ENCODE measurements around the gene FAM76A. TPM values are rescaled to one million over a fixed set of nuclear protein-coding genes. Genes with fewer than 3 reads are reported as not detected.

The FAM76A gene
- total and polyA plus RNA-seq, 9 of the 15 experiments (the other 6 are each of a cell fraction or from before 2014, with no cell fraction given), result 9.5 to 14.6 (median 11.4) TPM

DNA sequence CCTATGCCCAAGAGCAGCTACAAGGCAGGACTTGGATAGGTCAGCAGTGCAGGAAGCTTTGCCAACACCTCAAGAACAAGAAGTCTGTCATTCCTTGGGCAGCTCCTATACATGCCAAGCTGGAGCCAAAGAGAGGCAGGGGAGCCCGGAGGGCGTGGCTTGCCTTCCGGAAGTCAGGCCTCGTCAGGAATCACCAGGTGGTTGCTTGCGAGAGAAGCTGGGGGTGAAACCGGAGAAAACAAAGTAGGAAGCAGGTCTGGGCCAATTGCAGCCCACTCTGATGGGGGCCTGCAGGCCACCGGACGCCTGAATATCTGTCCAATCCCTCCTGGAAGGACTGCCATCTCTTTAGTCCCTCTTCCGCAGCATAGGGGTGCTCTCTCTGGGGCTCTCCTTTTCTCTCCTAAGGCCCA, 794 bp upstream of the FAM76A start:
- peaks cover 13 to 18% of the 10 kb centered on the region in 2 experiments; a peak in 4 of 5 replicates for H3K4me1 ChIP-seq (replicated peaks in 1 of 2; ENCODE audit: control insufficient read depth in 2 of 2, insufficient read depth in 2 of 2, low read length in 2 of 2)
- peak overlapping the region; percentile 72 for H3K27ac ChIP-seq (ENCODE audit: extremely low read depth, low read depth, low read length)
- in situ Hi-C loops (cut with MboI), result no loop called here
- peak overlapping the region; percentile 72 for H3K4me2 ChIP-seq (ENCODE audit: insufficient read depth, low read length)
- TSS peak; percentile 90 for BruUV-seq (replicated peaks)
- peaks cover 6% of the 10 kb centered on the region; the same call in 1 of the 3 replicates for H3K79me2 ChIP-seq (ENCODE audit: control insufficient read depth, insufficient read depth, low read length)
- H3K36me3 ChIP-seq (ENCODE audit: control insufficient read depth, insufficient read depth, low read length), result peaks cover 6% of the 10 kb centered on the region; the same call in 1 of the 3 replicates
- ATAC-seq (no peak), FAIRE-seq (no peak), DNase-seq (ENCODE audit: extremely low read depth in 1 of 4, low spot score in 3 of 4) (peak in 3 of 4 experiments; percentile 21 to 32 (median 32))
- peak overlapping the region; percentile 39 to 59 for H3K9ac ChIP-seq (ENCODE audit: insufficient read depth in 1 of 2, low read depth in 2 of 2, low read length in 2 of 2)
- intact Hi-C loops (cut with micrococcal nuclease), result loop anchor here (1.0 kb wide), 1 partner anchor 53 kb away; the partner anchor contains the start of gene IFI6
- WGBS (ENCODE audit: insufficient coverage, low coverage, missing lambda C conversion rate), result 87% methylated on average over 9 of the region's 9 CpGs
- H2AFZ ChIP-seq (ENCODE audit: low read depth, low read length), result peak overlapping the region; percentile 98
- H3K9me1 ChIP-seq (ENCODE audit: control insufficient read depth, insufficient read depth, low read length), result no peaks in the 10 kb centered on the region
- H3K4me3 ChIP-seq, result 0 out of 2 replicates have a peak overlapping the region, but pooled peaks have one; percentile 16
- no peaks in the 10 kb centered on the region for H3K27me3 ChIP-seq (ENCODE audit: control insufficient read depth in 2 of 2, insufficient read depth in 2 of 2, low read length in 2 of 2)
- POLR2A ChIA-PET, result interaction anchor here (0.5 to 1.4 kb wide), 14 partner anchors 10 to 1163 kb away, joined by 3 to 13 read pairs (median 4); partner anchors contain the start of genes SLC9A1 and STX12
- H3K9me3 ChIP-seq (replicated peaks; ENCODE audit: control insufficient read depth, insufficient read depth, low read depth, low read length), result no peaks in the 10 kb centered on the region
- CTCF ChIA-PET (ENCODE audit: low intra/inter-chr PET ratio), result interaction anchor here (0.5 to 0.6 kb wide), 2 partner anchors 104 to 255 kb away, joined by 3 read pairs; no protein-coding TSS in a partner anchor
- H4K20me1 ChIP-seq (replicated peaks; ENCODE audit: control insufficient read depth, insufficient read depth, low read length), result no peaks in the 10 kb centered on the region
- TF ChIP-seq HDAC8 (tag; IDR thresholded peaks at IDR 0.05) (0 out of 2 replicates have a peak, but pooled peaks have one; percentile 15), MYC (IDR thresholded peaks at IDR 0.05; ENCODE audit: low read depth, low read length) (no peak), MYC (CRISPR knock-in tag; IDR thresholded peaks at IDR 0.05; ENCODE audit: borderline replicate concordance, low read depth) (no peak), SPI1 (IDR thresholded peaks at IDR 0.05; ENCODE audit: borderline replicate concordance, low read depth, low read length) (peak; percentile 40; the same call in 1 of the 2 replicates), IRF2 (CRISPR knock-in tag; IDR thresholded peaks at IDR 0.05) (no peak)
- TF ChIP-seq, protein P1, sequence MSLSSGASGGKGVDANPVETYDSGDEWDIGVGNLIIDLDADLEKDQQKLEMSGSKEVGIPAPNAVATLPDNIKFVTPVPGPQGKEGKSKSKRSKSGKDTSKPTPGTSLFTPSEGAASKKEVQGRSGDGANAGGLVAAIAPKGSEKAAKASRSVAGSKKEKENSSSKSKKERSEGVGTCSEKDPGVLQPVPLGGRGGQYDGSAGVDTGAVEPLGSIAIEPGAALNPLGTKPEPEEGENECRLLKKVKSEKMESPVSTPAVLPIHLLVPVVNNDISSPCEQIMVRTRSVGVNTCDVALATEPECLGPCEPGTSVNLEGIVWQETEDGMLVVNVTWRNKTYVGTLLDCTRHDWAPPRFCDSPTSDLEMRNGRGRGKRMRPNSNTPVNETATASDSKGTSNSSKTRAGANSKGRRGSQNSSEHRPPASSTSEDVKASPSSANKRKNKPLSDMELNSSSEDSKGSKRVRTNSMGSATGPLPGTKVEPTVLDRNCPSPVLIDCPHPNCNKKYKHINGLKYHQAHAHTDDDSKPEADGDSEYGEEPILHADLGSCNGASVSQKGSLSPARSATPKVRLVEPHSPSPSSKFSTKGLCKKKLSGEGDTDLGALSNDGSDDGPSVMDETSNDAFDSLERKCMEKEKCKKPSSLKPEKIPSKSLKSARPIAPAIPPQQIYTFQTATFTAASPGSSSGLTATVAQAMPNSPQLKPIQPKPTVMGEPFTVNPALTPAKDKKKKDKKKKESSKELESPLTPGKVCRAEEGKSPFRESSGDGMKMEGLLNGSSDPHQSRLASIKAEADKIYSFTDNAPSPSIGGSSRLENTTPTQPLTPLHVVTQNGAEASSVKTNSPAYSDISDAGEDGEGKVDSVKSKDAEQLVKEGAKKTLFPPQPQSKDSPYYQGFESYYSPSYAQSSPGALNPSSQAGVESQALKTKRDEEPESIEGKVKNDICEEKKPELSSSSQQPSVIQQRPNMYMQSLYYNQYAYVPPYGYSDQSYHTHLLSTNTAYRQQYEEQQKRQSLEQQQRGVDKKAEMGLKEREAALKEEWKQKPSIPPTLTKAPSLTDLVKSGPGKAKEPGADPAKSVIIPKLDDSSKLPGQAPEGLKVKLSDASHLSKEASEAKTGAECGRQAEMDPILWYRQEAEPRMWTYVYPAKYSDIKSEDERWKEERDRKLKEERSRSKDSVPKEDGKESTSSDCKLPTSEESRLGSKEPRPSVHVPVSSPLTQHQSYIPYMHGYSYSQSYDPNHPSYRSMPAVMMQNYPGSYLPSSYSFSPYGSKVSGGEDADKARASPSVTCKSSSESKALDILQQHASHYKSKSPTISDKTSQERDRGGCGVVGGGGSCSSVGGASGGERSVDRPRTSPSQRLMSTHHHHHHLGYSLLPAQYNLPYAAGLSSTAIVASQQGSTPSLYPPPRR (CRISPR knock-in tag; IDR thresholded peaks at IDR 0.05; ENCODE audit: borderline replicate concordance), result 0 out of 2 replicates have a peak, but pooled peaks have one; percentile 7
- TF ChIP-seq, protein P2, sequence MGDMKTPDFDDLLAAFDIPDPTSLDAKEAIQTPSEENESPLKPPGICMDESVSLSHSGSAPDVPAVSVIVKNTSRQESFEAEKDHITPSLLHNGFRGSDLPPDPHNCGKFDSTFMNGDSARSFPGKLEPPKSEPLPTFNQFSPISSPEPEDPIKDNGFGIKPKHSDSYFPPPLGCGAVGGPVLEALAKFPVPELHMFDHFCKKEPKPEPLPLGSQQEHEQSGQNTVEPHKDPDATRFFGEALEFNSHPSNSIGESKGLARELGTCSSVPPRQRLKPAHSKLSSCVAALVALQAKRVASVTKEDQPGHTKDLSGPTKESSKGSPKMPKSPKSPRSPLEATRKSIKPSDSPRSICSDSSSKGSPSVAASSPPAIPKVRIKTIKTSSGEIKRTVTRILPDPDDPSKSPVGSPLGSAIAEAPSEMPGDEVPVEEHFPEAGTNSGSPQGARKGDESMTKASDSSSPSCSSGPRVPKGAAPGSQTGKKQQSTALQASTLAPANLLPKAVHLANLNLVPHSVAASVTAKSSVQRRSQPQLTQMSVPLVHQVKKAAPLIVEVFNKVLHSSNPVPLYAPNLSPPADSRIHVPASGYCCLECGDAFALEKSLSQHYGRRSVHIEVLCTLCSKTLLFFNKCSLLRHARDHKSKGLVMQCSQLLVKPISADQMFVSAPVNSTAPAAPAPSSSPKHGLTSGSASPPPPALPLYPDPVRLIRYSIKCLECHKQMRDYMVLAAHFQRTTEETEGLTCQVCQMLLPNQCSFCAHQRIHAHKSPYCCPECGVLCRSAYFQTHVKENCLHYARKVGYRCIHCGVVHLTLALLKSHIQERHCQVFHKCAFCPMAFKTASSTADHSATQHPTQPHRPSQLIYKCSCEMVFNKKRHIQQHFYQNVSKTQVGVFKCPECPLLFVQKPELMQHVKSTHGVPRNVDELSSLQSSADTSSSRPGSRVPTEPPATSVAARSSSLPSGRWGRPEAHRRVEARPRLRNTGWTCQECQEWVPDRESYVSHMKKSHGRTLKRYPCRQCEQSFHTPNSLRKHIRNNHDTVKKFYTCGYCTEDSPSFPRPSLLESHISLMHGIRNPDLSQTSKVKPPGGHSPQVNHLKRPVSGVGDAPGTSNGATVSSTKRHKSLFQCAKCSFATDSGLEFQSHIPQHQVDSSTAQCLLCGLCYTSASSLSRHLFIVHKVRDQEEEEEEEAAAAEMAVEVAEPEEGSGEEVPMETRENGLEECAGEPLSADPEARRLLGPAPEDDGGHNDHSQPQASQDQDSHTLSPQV (IDR thresholded peaks at IDR 0.05), result no peak
- TF ChIP-seq, protein P3, sequence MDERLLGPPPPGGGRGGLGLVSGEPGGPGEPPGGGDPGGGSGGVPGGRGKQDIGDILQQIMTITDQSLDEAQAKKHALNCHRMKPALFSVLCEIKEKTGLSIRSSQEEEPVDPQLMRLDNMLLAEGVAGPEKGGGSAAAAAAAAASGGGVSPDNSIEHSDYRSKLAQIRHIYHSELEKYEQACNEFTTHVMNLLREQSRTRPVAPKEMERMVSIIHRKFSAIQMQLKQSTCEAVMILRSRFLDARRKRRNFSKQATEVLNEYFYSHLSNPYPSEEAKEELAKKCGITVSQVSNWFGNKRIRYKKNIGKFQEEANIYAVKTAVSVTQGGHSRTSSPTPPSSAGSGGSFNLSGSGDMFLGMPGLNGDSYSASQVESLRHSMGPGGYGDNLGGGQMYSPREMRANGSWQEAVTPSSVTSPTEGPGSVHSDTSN (CRISPR knock-in tag; IDR thresholded peaks at IDR 0.05; ENCODE audit: low read depth), result no peak
- TF ChIP-seq, protein P3 (tag; conservative IDR thresholded peaks at IDR 0.05; ENCODE audit: low read depth), result no peak

All from K562 (cell line).